Peyer's patch (tissue), 4 donors: ENCODE results near the gene CYP4F11. TPM values are rescaled to one million over a fixed set of nuclear protein-coding genes. Genes with fewer than 3 reads are reported as not detected.
"Not testable (repeated sequence)": the region's sequence is repeated elsewhere in the genome, so short reads cannot be mapped to it uniquely, and the experiment has no call there.

Experiments
- DNase-seq, 3 donors: peaks; one replicate each; pipeline ENCODE4 v3.0.0-alpha.2; 2017 to 2019
- H3K27ac ChIP-seq, 4 donors: fragments of 200-600 bp; sonication (generic); one replicate each; pipeline ENCODE4 v1.5.1; 2016 to 2019
- H3K27me3 ChIP-seq, 2 donors: fragments of 200-600 bp; sonication (generic); one replicate each; pipeline ENCODE4 v1.5.1; 2019
- H3K36me3 ChIP-seq, 3 donors: fragments of 200-600 bp; sonication (generic); one replicate each; pipeline ENCODE4 v1.5.1; 2016 to 2019
- H3K4me1 ChIP-seq, 4 donors: fragments of 200-600 bp; sonication (generic); one replicate each; pipeline ENCODE4 v1.5.1; 2016 to 2019
- H3K4me3 ChIP-seq, 4 donors: fragments of 200-600 bp; sonication (generic); 1 replicate in 3 of 4; 2 replicates in 1 of 4; pipeline ENCODE4 v1.5.1; 2016 to 2019; ENCODE audit warnings: mild to moderate bottlenecking in 1 of 4
- H3K9me3 ChIP-seq, 4 donors: fragments of 200-600 bp; sonication (generic); one replicate each; pipeline ENCODE4 v1.5.1; 2016 to 2019; ENCODE audit warnings: mild to moderate bottlenecking in 1 of 4
- POLR2A ChIP-seq, 2 donors: fragments of 450-650 bp; IDR thresholded peaks; one replicate each; pipeline ENCODE4 v1.5.1; 2017; ENCODE audit warnings: antibody characterized with exemption in 2 of 2, mild to moderate bottlenecking in 2 of 2, moderate library complexity in 2 of 2
- total RNA-seq, 4 donors: library from RNA; depleted of rRNA; stranded (reverse); fragments of >200 nt; gene quantifications; one replicate each; pipeline ENCODE4 v1.1.0, GENCODE V29; 2016
- TF ChIP-seq, protein P1 (sequence below), 6 experiments: fragments of 450-650 bp in 4 of 6; fragments of 200-600 bp in 2 of 6; sonication (generic) in 1 of 6; IDR thresholded peaks; one replicate each; pipeline ENCODE4 v1.5.1; 2017 to 2019; ENCODE audit warnings: antibody characterized with exemption in 6 of 6, mild to moderate bottlenecking in 3 of 6, moderate library complexity in 1 of 6

CYP4F11 gene, protein sequence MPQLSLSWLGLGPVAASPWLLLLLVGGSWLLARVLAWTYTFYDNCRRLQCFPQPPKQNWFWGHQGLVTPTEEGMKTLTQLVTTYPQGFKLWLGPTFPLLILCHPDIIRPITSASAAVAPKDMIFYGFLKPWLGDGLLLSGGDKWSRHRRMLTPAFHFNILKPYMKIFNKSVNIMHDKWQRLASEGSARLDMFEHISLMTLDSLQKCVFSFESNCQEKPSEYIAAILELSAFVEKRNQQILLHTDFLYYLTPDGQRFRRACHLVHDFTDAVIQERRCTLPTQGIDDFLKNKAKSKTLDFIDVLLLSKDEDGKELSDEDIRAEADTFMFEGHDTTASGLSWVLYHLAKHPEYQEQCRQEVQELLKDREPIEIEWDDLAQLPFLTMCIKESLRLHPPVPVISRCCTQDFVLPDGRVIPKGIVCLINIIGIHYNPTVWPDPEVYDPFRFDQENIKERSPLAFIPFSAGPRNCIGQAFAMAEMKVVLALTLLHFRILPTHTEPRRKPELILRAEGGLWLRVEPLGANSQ
- 10 to 100 TPM in 3 of 4 donors, not detected in 1; 42.0 to 65.3 (median 49.5) TPM for total RNA-seq

DNA sequence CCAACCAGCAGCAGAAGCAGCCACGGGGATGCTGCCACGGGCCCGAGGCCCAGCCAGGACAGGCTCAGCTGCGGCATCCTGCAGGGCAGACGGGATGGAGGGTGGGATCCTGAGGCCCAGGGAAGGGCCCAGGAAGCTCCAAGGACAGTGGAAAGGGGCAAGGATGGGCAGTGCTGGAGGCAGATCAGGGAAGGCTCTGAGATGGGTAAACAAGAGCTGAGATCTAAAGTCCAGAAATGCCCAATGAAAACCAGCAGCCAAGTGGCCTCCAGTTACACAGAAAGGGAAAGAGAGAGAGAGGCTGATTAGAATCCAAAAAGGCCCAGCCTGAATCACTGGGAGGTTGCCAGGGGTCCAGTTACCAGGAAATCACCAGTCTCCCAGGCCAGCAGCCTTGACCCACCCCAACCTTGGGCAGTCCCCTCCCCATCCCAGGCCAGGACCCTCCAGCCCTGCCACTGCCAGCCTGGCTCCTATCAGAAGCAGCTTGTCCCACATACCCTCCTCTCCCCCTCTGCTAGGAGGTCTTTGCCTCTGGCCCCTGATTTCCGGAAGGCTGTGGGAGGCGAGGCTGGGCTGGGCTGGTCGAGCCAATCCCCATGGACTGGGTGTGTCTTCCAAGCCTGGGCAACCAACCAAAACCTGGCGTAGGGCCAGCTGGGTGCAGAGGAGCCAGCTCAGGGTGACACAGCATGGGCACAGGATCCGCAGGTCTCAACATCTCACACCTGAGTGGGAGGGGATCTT, at the start of gene CYP4F11:
Gene CYP4F11, minus strand, starts transcription at position 198 of the 747 bp plus-strand sequence. Its CDS starts 121 bp downstream, at position 77.
- Histone ChIP-seq H3K27me3 (no peaks in the 10 kb centered on the region), H3K9me3 (no peaks in the 10 kb centered on the region), H3K4me3 (peak within 1 kb of the TSS in 2 of 4 donors; percentile 41 to 47), H3K4me1 (peaks cover 0 to 16% (median 0%) of the 10 kb centered on the region in 4 donors), H3K36me3 (no peaks in the 10 kb centered on the region), H3K27ac (peak within 1 kb of the TSS in 3 of 4 donors; percentile 55 to 88 (median 87))
- TF ChIP-seq POLR2A (IDR thresholded peaks at IDR 0.05), result peak; percentile 33 to 68
- TF ChIP-seq, protein P1, sequence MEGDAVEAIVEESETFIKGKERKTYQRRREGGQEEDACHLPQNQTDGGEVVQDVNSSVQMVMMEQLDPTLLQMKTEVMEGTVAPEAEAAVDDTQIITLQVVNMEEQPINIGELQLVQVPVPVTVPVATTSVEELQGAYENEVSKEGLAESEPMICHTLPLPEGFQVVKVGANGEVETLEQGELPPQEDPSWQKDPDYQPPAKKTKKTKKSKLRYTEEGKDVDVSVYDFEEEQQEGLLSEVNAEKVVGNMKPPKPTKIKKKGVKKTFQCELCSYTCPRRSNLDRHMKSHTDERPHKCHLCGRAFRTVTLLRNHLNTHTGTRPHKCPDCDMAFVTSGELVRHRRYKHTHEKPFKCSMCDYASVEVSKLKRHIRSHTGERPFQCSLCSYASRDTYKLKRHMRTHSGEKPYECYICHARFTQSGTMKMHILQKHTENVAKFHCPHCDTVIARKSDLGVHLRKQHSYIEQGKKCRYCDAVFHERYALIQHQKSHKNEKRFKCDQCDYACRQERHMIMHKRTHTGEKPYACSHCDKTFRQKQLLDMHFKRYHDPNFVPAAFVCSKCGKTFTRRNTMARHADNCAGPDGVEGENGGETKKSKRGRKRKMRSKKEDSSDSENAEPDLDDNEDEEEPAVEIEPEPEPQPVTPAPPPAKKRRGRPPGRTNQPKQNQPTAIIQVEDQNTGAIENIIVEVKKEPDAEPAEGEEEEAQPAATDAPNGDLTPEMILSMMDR (IDR thresholded peaks at IDR 0.05), result no peak
- DNase-seq, result peak in 2 of 3 donors; percentile 94 to 96

GRCh38 chr19:15979293-15979692, 45.0 kb upstream of the CYP4F11 start:
- TF ChIP-seq POLR2A (IDR thresholded peaks at IDR 0.05), result no peak
- TF ChIP-seq, protein P1 (IDR thresholded peaks at IDR 0.05), result no peak

GRCh38 chr19:15977690-15978089, 43.4 kb upstream of the CYP4F11 start:
- DNase-seq, result no peak
- H3K9me3 ChIP-seq, result peaks cover 0 to 7% (median 2%) of the 10 kb centered on the region in 4 donors
- H3K36me3 ChIP-seq, result no peaks in the 10 kb centered on the region
- no peaks in the 10 kb centered on the region for H3K4me1 ChIP-seq
- H3K27me3 ChIP-seq, result no peaks in the 10 kb centered on the region
- TF ChIP-seq, protein P1 (IDR thresholded peaks at IDR 0.05), result no peak
- TF ChIP-seq POLR2A (IDR thresholded peaks at IDR 0.05), result no peak
- H3K27ac ChIP-seq, result no peak overlapping the region
- no peak overlapping the region for H3K4me3 ChIP-seq

More at GRCh38 chr19:15979293-15979692, 45.0 kb upstream of the CYP4F11 start:
- Histone ChIP-seq H3K36me3 (no peaks in the 10 kb centered on the region), H3K27ac (no peak overlapping the region), H3K27me3 (no peaks in the 10 kb centered on the region), H3K9me3 (peaks cover 0 to 11% (median 2%) of the 10 kb centered on the region in 4 donors), H3K4me3 (no peak overlapping the region), H3K4me1 (no peaks in the 10 kb centered on the region)
- DNase-seq, result no peak

- Histone ChIP-seq H3K36me3 (no peaks in the 10 kb centered on the region), H3K27ac (no peak overlapping the region), H3K4me3 (no peak overlapping the region), H3K4me1 (no peaks in the 10 kb centered on the region), H3K27me3 (no peaks in the 10 kb centered on the region), H3K9me3 (peaks cover 0 to 3% (median under 1%) of the 10 kb centered on the region in 4 donors)
- TF ChIP-seq, protein P1 (IDR thresholded peaks at IDR 0.05), result no peak
- DNase-seq, result no peak
Observed at GRCh38 chr19:15976836-15977689, 42.7 kb upstream of the CYP4F11 start.

DNA sequence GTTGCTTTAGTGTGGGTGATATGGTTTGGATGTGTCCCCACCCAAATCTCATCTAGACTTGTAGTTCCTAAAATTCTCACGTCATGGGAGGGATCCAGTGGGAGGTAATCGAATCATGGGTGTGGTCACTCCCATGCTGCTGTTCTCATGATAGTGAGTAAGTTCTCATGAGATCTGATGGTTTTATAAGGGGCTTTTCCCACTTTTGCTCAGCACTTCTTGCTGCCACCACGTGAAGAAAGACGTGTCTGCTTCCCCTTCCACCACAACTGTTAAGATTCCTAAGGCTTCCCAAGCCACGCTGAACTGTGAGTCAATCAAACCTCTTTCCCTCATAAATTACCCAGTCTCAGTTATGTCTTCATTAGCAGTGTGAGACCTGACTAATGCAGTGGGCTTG, 40.5 kb upstream of the CYP4F11 start:
- H3K9me3 ChIP-seq, result no peaks in the 10 kb centered on the region
- TF ChIP-seq POLR2A (IDR thresholded peaks at IDR 0.05), result no peak
- TF ChIP-seq, protein P1 (IDR thresholded peaks at IDR 0.05), result no peak
- no peaks in the 10 kb centered on the region for H3K27me3 ChIP-seq
- no peaks in the 10 kb centered on the region for H3K36me3 ChIP-seq
- DNase-seq, result no peak
- no peak overlapping the region for H3K4me3 ChIP-seq
- H3K4me1 ChIP-seq, result no peaks in the 10 kb centered on the region
- no peak overlapping the region for H3K27ac ChIP-seq

DNA sequence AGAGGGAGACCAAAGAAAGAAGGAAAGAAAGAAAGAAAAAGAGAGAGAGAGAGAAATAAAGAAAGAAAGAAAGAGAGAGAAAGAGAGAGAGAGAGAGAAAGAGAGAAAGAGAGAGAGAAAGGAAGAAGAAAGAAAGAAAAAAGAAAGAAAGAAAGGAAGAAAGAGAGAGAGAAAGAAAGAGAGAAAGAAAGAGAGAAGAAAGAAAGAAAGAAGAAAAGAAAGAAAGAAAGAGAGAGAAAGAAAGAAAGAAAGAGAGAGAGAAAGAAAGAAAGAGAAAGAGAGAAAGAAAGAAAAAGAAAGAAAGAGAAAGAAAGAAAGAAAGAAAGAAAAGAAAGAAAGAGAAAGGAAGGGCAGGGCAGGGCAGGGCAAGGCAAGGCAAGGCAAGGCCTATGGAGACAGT, 37.7 kb upstream of the CYP4F11 start:
- H3K27me3 ChIP-seq, H3K4me3 ChIP-seq, H3K36me3 ChIP-seq, H3K27ac ChIP-seq, H3K9me3 ChIP-seq, DNase-seq, H3K4me1 ChIP-seq: not testable (repeated sequence)
